Occipital lobe (tissue), 2 donors: Measurements from ENCODE around the gene ARMC9. TPM values are rescaled to one million over a fixed set of nuclear protein-coding genes. Genes with fewer than 3 reads are reported as not detected.
"Not testable (repeated sequence)": the region's sequence is repeated elsewhere in the genome, so short reads cannot be mapped to it uniquely, and the experiment has no call there.

Experiments
- DNase-seq: peaks from one replicate; lab custom pipeline; 2025; lab: John Stamatoyannopoulos, UW
- total RNA-seq: library from RNA; depleted of rRNA; stranded (reverse); fragments of >200 nt; gene quantifications from one replicate; pipeline ENCODE4 v1.2.3, GENCODE V29; 2014

ARMC9 gene
- total RNA-seq, 1 donor from 2014 or later: 16.1 TPM

DNA sequence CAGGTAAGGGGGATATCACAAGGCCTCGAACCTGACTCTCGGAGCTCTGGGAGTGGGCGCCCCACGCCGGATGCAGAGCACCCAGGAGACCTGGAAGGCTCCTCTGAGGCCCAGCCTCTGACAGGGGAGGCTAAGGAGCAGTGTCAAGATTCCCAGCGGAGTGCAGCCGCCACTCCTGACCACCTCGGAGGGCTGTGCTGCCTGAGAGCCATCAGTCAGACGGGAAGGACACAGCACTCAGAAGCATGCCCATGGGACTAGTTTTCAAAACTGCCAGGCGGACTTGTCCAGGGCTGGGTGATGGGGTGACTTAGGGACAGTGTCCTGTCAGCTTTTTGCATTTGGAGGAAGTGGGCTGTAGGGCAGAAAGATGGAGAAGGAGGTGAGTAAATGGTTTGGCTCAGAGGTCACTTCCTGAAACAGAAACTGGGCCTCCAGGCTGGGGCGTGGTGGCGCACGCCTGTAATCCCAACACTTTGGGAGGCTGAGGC, 162.5 kb downstream of the ARMC9 start:
- no peak for DNase-seq

DNA sequence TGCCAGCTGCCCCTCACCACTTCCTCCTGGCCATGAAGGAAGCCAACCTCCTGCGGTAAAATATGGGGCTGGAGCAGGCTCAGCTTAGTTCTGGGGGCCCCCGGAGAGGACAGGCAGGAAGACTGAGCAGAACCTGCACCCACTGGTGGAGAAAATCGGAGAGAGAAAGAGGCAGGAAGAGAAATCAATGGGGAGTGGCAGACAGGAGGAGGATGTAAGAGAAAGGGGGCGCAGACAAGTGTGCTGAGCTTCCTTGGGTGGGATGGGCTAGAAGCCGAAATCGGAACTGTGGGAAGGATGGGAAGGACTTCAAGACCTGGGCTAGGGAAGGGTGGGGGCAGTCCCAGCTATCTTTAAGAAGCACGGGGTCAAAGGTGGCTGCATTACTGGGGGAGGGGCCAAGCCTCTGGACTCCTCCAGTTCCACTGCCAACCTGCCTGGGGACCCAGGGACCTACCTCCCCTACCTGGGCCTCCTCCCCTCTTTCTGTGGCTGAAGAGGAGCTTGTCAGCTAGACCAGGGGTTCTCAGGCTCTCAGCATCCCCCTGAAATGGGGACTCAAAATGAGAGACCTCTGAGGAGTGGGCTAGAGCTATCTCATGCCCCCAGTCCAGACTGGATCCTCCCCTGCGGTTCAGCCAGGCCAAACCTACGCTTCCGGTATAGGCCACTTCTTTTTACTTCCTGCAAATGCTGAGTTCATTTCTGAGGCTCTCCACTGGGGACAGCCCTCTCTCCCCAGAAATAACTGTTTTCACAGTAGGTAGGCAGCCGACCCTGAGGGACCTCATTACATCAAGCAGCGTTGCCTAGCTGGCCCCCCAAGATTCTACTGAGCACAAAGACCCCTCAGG, 163.5 kb downstream of the ARMC9 start:
- no peak for DNase-seq

- no peak for DNase-seq
Observed at GRCh38 chr2:231362555-231363184, 164.2 kb downstream of the ARMC9 start.

- no peak for DNase-seq
Observed at GRCh38 chr2:231364061-231364460, 165.6 kb downstream of the ARMC9 start.

GRCh38 chr2:231364961-231365810, 166.8 kb downstream of the ARMC9 start:
- DNase-seq: no peak

GRCh38 chr2:231367178-231367577, 168.7 kb downstream of the ARMC9 start:
- no peak for DNase-seq

GRCh38 chr2:231369580-231370428, 171.4 kb downstream of the ARMC9 start:
- no peak for DNase-seq

GRCh38 chr2:231370429-231370748, 172.0 kb downstream of the ARMC9 start:
- no peak for DNase-seq

DNA sequence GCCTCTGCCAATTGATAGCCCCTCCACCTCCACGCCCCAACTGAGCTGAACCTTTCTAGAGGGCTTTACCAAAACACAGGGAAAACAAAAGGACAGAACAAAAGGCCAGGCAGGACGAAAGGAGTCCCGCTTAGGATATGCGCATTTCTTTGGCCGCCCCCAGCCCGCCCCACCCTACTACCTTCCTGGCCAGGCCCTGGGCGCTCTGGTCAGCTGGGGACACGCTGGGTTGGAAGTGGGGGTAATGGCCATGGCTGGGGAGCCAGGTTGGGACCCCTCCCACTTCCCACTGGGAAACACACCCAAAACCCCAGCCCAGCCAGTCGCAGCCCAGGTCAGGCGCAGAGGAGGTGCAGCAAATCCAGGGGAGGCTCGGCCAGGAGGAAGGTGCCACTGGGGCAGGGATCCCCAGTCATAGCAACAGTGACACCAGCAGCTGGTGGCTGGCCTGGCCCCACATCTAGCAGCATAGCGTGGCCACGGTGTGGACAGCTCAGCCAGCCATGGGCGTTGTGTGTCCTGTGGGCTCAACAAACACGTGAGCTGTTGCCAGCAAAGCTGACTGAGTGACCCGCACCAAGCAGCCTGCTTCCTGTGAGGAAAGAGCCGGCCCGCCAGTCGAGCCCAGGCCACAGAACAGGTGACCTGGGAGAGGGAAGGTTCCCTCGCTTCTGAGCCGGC, 172.5 kb downstream of the ARMC9 start:
- DNase-seq: no peak

- DNase-seq: no peak
Observed at GRCh38 chr2:231371430-231372054, 173.1 kb downstream of the ARMC9 start.

DNA sequence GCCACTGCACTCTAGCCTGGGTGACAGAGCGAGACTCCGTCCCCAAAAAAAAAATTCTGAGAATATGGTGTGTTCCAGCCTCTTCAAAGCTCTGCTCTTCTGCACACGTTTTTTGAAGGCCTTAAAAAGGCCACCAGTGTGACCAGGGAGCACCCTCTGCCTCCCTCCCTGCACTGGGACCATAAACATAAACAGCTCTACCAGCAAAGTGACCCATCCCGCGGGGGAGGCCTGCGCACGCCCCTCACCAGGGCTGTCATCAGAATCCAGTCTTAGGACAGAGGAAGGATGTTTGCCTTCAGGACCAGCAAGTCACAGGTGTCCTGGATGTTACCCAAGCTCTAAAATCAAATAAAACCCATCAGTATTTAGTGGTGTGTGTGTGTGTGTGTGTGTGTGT, 173.9 kb downstream of the ARMC9 start:
- no peak for DNase-seq

DNA sequence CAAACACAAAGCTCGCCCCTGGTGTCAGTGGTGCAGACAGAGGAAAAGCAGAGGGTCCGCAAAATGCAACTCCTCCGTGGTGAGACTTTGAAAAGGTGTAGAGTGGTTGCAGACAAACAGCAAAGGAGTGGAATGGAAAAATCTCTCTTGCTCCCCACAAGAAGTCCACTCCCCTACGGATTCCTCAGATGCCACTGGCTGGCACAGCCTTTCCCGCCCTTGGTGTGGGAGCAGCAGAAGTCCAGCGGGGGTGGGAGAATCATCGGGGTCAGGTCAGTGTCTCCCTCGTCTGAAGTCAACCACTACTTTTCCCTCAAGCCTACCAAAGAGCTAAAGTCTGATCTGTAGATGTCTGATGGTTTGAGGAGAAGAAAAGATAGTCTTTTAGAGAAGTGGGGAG, 174.8 kb downstream of the ARMC9 start:
- DNase-seq: no peak

- no peak for DNase-seq
Observed at GRCh38 chr2:231373786-231374349, 175.4 kb downstream of the ARMC9 start.

DNA sequence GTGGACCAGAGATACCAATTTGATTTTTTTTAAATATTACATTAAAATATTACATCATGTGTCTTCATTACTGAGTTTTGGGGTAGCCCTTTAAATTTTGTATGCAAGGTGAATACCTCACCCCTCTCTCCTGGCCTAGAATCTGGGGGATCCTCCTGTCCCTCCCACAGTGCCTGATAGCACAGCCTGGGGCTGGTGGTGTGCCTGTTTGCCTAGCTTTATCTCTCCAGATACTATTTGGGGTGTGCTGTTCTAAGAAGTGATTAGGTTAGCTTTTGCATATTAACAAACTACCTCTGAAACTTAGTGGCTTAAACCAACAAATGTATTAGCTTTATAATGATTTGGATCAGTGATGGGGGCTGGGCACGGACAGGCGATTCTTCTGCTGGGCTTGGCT, 176.3 kb downstream of the ARMC9 start:
- no peak for DNase-seq

DNA sequence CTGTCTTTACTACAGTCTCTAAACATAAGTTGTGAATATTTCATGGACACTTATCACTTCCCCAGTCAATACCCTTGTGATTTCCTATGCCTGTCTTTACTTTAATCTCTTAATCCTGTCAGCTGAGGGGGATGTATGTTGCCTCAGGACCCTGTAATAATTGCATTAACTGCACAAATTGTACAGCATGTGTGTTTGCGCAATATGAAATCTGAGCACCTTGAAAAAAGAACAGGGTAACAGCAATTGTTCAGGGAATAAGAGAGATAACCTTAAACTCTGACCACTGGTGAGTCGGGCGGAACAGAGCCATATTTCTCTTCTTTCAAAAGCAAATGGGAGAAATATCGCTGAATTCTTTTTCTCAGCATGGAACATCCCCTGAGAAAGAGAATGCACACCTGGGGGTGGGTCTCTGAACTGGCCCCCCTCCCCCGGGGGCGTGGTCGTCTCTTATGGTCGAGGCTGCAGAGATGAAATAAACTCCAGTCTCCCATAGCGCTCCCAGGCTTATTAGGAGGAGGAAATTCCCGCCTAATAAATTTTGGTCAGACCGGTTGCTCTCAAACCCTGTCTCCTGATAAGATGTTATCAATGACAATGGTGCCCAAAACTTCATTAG, 177.7 kb downstream of the ARMC9 start:
- DNase-seq: not testable (repeated sequence)

DNA sequence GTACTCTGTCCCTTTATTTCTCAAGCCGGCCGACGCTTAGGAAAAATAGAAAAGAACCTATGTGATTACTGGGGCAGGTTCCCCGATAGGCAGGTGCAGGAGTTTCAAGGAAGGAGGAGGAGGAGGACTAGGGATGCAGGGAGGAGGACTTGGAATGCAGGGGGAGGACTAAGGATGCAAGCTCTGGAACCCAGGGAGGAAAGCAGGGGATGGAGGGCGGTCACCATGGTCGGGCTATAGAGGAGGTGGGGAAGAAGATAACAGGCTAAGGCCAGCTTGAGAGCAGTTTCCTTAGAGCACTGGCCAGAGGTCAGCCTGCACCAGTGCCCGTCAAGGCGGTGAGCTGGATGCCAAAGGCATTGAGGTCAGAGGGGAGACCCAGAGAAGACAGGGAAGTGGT, 178.4 kb downstream of the ARMC9 start:
- DNase-seq: no peak

- DNase-seq: no peak
Observed at GRCh38 chr2:231378026-231378722, 179.7 kb downstream of the ARMC9 start.
